ENCODE results near the gene MTA1. TPM values are rescaled to one million over a fixed set of nuclear protein-coding genes. Genes with fewer than 3 reads are reported as not detected.

Gene MTA1
- total and polyA plus RNA-seq, 2 donors from 2014 or later, result 30.4 to 112 TPM

GRCh38 chr14:105445901-105446845 is 26.5 kb downstream of the MTA1 start:
- FAIRE-seq (no peak), DNase-seq (peak in 1 of 5 donors; percentile 48)
- H3K9ac ChIP-seq (ENCODE audit: low read length in 3 of 3), result no peak overlapping the region
- no peak overlapping the region for H3K27ac ChIP-seq (ENCODE audit: low read depth in 2 of 2, low read length in 2 of 2)
- H3K4me3 ChIP-seq (ENCODE audit: low read length in 3 of 3), result no peak overlapping the region
- intact Hi-C loops (cut with DNase I), result no loop called here
- H3K4me1 ChIP-seq (ENCODE audit: control insufficient read depth in 2 of 3, insufficient read depth in 2 of 3, low read depth in 1 of 3, low read length in 3 of 3), result no peaks in the 10 kb centered on the region
- H3K27me3 ChIP-seq (ENCODE audit: control insufficient read depth, insufficient read depth, low read length), result no peaks in the 10 kb centered on the region
- H3K9me3 ChIP-seq (ENCODE audit: control insufficient read depth in 2 of 3, insufficient read depth in 1 of 3, low read length in 3 of 3), result no peaks in the 10 kb centered on the region
- no peak for TF ChIP-seq CTCF (IDR thresholded peaks at IDR 0.05; ENCODE audit: borderline replicate concordance, extremely low read depth, insufficient read depth)
- peaks cover 0 to 3% (median 0%) of the 10 kb centered on the region in 3 donors for H3K36me3 ChIP-seq (ENCODE audit: control insufficient read depth in 2 of 3, insufficient read depth in 3 of 3, low read length in 3 of 3)

DNA sequence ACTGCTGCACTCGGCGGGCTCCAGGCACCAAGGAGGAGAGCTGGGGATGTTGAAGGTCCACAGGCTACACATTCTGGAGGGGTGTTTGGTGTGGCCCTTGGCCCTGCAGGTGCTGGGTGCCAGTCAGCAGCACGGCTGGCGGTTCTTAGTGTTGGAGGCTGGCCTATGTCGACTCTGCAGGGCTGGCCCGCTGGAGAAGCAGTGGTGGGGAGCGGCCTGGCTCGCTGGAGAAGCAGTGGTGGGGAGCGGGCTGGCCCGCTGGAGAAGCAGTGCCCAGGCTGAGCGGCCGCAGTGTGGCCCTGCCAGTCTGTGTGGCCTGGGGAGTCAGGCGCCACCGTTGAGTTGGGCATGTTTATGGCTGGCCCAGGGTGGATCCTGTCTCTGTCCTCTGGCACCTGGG is 27.3 kb downstream of the MTA1 start:
- H3K27me3 ChIP-seq (ENCODE audit: control insufficient read depth, insufficient read depth, low read length), result no peaks in the 10 kb centered on the region
- intact Hi-C loops (cut with DNase I), result no loop called here
- H3K4me1 ChIP-seq (ENCODE audit: control insufficient read depth in 2 of 3, insufficient read depth in 2 of 3, low read depth in 1 of 3, low read length in 3 of 3), result no peaks in the 10 kb centered on the region
- no peak overlapping the region for H3K27ac ChIP-seq (ENCODE audit: low read depth in 2 of 2, low read length in 2 of 2)
- H3K4me3 ChIP-seq (ENCODE audit: low read length in 3 of 3), result no peak overlapping the region
- FAIRE-seq, result no peak
- H3K9me3 ChIP-seq (ENCODE audit: control insufficient read depth in 2 of 3, insufficient read depth in 1 of 3, low read length in 3 of 3), result no peaks in the 10 kb centered on the region
- DNase-seq, result peak in 1 of 5 donors; percentile 68
- H3K36me3 ChIP-seq (ENCODE audit: control insufficient read depth in 2 of 3, insufficient read depth in 3 of 3, low read length in 3 of 3), result peaks cover 0 to 4% (median under 1%) of the 10 kb centered on the region in 3 donors
- no peak overlapping the region for H3K9ac ChIP-seq (ENCODE audit: low read length in 3 of 3)
- no peak for TF ChIP-seq CTCF (IDR thresholded peaks at IDR 0.05; ENCODE audit: borderline replicate concordance, extremely low read depth, insufficient read depth)

DNA sequence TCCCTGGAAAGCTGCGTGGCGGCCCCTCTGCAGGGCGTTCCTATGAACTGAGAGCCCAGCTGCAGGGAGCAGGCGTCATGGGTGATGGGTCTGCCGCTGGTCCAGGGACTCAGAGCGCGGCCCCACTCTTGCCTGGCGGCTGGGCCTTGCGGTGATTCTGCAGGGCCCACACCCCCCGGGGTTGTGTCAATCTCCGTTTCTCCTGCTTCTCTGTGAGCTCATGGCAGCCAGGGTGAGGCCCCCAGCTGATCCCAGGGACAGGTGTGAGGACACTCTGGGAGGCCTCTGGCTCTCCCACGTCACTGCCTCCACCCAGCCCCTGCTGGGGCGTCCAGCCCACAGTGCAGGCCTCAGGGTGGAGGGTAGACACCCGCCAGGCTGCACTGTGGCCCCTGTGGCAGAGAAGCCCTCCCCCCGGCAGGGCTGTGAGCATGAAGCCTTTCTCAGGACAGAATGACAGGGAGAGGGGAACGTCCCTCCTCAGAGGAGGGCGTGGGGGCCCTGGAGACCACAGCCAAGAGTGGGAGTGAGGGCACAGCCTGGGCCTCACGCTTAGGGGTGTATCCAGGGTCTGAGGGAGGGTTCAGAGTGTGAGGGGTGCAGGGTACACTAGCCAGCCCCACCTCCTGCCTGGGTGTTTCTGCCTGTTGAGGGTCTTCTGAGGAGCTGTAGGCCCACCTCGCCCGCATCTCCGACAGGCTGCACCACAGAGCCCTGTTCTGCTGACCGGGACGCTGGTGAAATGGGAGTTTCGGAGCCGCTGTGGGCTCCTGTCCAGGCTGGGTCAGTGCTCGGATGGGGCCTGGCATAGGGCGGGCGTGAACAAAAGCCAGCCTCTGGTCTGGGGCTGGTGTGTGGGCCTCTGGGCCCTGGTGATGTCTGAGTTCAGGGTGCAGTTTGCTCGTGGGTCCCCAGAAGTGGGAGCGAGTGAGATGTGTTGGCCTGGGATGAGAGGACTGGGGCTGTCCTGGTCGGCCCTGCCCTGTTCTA is 28.3 kb downstream of the MTA1 start:
- no peaks in the 10 kb centered on the region for H3K27me3 ChIP-seq (ENCODE audit: control insufficient read depth, insufficient read depth, low read length)
- H3K9ac ChIP-seq (ENCODE audit: low read length in 3 of 3), result no peak overlapping the region
- intact Hi-C loops (cut with DNase I), result no loop called here

More for the DNA sequence above, 28.3 kb downstream of the MTA1 start:
- H3K4me3 ChIP-seq (ENCODE audit: low read length in 3 of 3), result no peak overlapping the region
- H3K9me3 ChIP-seq (ENCODE audit: control insufficient read depth in 2 of 3, insufficient read depth in 1 of 3, low read length in 3 of 3), result no peaks in the 10 kb centered on the region
- H3K36me3 ChIP-seq (ENCODE audit: control insufficient read depth in 2 of 3, insufficient read depth in 3 of 3, low read length in 3 of 3), result peaks cover 0 to 6% (median 5%) of the 10 kb centered on the region in 3 donors
- no peaks in the 10 kb centered on the region for H3K4me1 ChIP-seq (ENCODE audit: control insufficient read depth in 2 of 3, insufficient read depth in 2 of 3, low read depth in 1 of 3, low read length in 3 of 3)
- DNase-seq, result peak in 1 of 5 donors; percentile 74
- no peak for TF ChIP-seq CTCF (IDR thresholded peaks at IDR 0.05; ENCODE audit: borderline replicate concordance, extremely low read depth, insufficient read depth)
- no peak for FAIRE-seq
- no peak overlapping the region for H3K27ac ChIP-seq (ENCODE audit: low read depth in 2 of 2, low read length in 2 of 2)
